ENCODE data around the gene KCNG4. TPM values are rescaled to one million over a fixed set of nuclear protein-coding genes. Genes with fewer than 3 reads are reported as not detected.

KCNG4 gene
- total and polyA plus RNA-seq, 2 experiments from 2014 or later = 0.07 TPM; not detected in 1

- Histone ChIP-seq H3K27me3 (ENCODE audit: insufficient read depth) (no peaks in the 10 kb centered on the region), H3K4me3 (no peak overlapping the region), H4K20me1 (replicated peaks; ENCODE audit: insufficient read depth) (no peaks in the 10 kb centered on the region), H3K27ac (ENCODE audit: low read depth) (no peak overlapping the region), H2AFZ (no peak overlapping the region), H3K79me2 (replicated peaks; ENCODE audit: insufficient read depth) (no peaks in the 10 kb centered on the region), H3K9me2 (ENCODE audit: insufficient read depth) (no peaks in the 10 kb centered on the region), H3F3A (replicated peaks; ENCODE audit: low read depth) (no peaks in the 10 kb centered on the region), H3K4me2 (no peak overlapping the region), H3K4me1 (ENCODE audit: insufficient read depth) (no peaks in the 10 kb centered on the region), H3K36me3 (ENCODE audit: insufficient read depth) (no peaks in the 10 kb centered on the region)
- Mint-ChIP-seq H3K9me3 (no peaks in the 10 kb centered on the region), H3K4me1 (peaks cover 17% of the 10 kb centered on the region), H3K27me3 (ENCODE audit: insufficient read depth, low read depth, poor library complexity) (peaks cover 7% of the 10 kb centered on the region), H3K36me3 (ENCODE audit: low read depth) (no peaks in the 10 kb centered on the region), H3K27ac (no peak overlapping the region), H3K4me3 (no peak overlapping the region)
- ATAC-seq = no peak
- DNase-seq (ENCODE audit: low spot score) = no peak
- TF ChIP-seq CREB1 (CRISPR knock-in tag; IDR thresholded peaks at IDR 0.05; ENCODE audit: low read depth) = no peak
- TF ChIP-seq JUNB (IDR thresholded peaks at IDR 0.05; ENCODE audit: unreplicated experiment) = no peak
- TF ChIP-seq ZNF331 (CRISPR knock-in tag; IDR thresholded peaks at IDR 0.05; ENCODE audit: low read depth) = no peak
- no peak for TF ChIP-seq ZNF114 (CRISPR knock-in tag; IDR thresholded peaks at IDR 0.05)
- TF ChIP-seq REST (IDR thresholded peaks at IDR 0.05; ENCODE audit: unreplicated experiment) = no peak
- TF ChIP-seq NANOG (IDR thresholded peaks at IDR 0.05; ENCODE audit: borderline replicate concordance) = no peak
- no peak for TF ChIP-seq CTCF (conservative IDR thresholded peaks at IDR 0.05; ENCODE audit: low read depth in 2 of 2)
- TF ChIP-seq STAT1 (IDR thresholded peaks at IDR 0.05; ENCODE audit: unreplicated experiment) = no peak
- TF ChIP-seq EZH2phosphoT487 (IDR thresholded peaks at IDR 0.05; ENCODE audit: unreplicated experiment) = no peak
- no peak for TF ChIP-seq ETS1 (IDR thresholded peaks at IDR 0.05)
- no peak for TF ChIP-seq POLR2AphosphoS5 (IDR thresholded peaks at IDR 0.05; ENCODE audit: low read depth)
- no peak for TF ChIP-seq EZH2 (IDR thresholded peaks at IDR 0.05; ENCODE audit: low read depth, unreplicated experiment)
- TF ChIP-seq ZNF462 (CRISPR knock-in tag; IDR thresholded peaks at IDR 0.05) = no peak
Observed at GRCh38 chr16:84199861-84200260, 40.0 kb downstream of the KCNG4 start.

Measured in GM23338 (cell line).